SK-N-MC (cell line): ENCODE measurements around the gene FCGR2B.
"Not testable (repeated sequence)": the region's sequence is repeated elsewhere in the genome, so short reads cannot be mapped to it uniquely, and the experiment has no call there.

Source experiments
- DNase-seq: peaks from one replicate; pipeline ENCODE4 v3.0.0-alpha.2; 2011; ENCODE audit warnings: low read depth, low spot score
- H3K27ac ChIP-seq: fragments of 200-600 bp; sonication (generic); 2 replicates; pipeline ENCODE4 v1.5.1; 2016; ENCODE audit warnings: mixed run types
- H3K36me3 ChIP-seq: fragments of 200-600 bp; sonication (generic); 2 replicates; pipeline ENCODE4 v1.6.1; 2017; ENCODE audit warnings: antibody characterized with exemption, low read length, mixed read lengths; ENCODE audit not compliant: insufficient read depth
- H3K4me3 ChIP-seq: fragments of 200-600 bp; sonication (generic); 2 replicates; pipeline ENCODE4 v1.5.1; 2016
- H3K9ac ChIP-seq: fragments of 200-600 bp; sonication (generic); 2 replicates; pipeline ENCODE4 v1.8.0; 2017; ENCODE audit warnings: mixed run types, mixed read lengths; ENCODE audit not compliant: insufficient read length
- H3K9me3 ChIP-seq: fragments of 200-600 bp; sonication (generic); 2 replicates; pipeline ENCODE4 v1.6.1; 2017; ENCODE audit warnings: low read depth, mild to moderate bottlenecking, antibody characterized with exemption, low read length, moderate library complexity, mixed read lengths
- EZH2 ChIP-seq: fragments of 200-600 bp; sonication (generic); IDR thresholded peaks from one replicate; pipeline ENCODE4 v1.6.1; 2017; ENCODE audit warnings: antibody characterized with exemption
- FOXP2 ChIP-seq: optimal IDR thresholded peaks from 2 replicates; pipeline ENCODE3; 2011; ENCODE audit warnings: mild to moderate bottlenecking, moderate library complexity; ENCODE audit not compliant: insufficient read depth; ENCODE audit errors: extremely low read length, control extremely low read depth
- POLR2AphosphoS5 ChIP-seq: IDR thresholded peaks from 2 replicates; pipeline ENCODE4 v1.6.1; 2012; ENCODE audit warnings: mild to moderate bottlenecking, low read depth, low read length, borderline replicate concordance

FCGR2B gene

DNA sequence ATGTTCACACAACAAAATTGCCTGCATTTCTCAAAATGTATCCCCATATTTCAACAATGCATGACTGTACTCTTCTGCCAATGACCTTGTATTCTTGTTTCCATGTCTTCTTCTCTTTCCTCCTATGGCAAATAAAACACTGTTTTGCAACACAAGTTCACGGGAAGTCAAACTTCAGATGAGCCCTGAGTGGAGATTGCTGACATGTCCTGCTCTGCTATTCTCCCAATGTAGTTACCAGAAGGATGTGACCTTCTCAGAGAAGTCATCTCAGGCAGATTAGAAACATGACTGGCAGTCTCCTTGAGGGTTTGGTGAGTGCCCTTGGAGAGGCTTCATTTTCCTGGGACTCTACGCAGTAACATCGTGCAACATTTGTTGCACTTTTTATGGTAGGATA, 15.6 kb downstream of the FCGR2B start:
- DNase-seq = no peak
- no peak for TF ChIP-seq EZH2
- no peak for TF ChIP-seq FOXP2
- no peak for TF ChIP-seq POLR2AphosphoS5
- H3K9me3 ChIP-seq = no peaks in the 10 kb centered on the region

GRCh38 chr1:161681879-161682278, 18.9 kb downstream of the FCGR2B start:
- no peaks in the 10 kb centered on the region for H3K36me3 ChIP-seq
- H3K9ac ChIP-seq = no peak overlapping the region
- no peak for TF ChIP-seq FOXP2
- TF ChIP-seq EZH2 = no peak
- TF ChIP-seq POLR2AphosphoS5 = no peak
- no peaks in the 10 kb centered on the region for H3K9me3 ChIP-seq
- no peak overlapping the region for H3K4me3 ChIP-seq
- DNase-seq = no peak
- H3K27ac ChIP-seq = no peak overlapping the region

More for the DNA sequence above, 15.6 kb downstream of the FCGR2B start:
- Histone ChIP-seq H3K4me3 (no peak overlapping the region), H3K36me3 (no peaks in the 10 kb centered on the region), H3K27ac (no peak overlapping the region), H3K9ac (no peak overlapping the region)

DNA sequence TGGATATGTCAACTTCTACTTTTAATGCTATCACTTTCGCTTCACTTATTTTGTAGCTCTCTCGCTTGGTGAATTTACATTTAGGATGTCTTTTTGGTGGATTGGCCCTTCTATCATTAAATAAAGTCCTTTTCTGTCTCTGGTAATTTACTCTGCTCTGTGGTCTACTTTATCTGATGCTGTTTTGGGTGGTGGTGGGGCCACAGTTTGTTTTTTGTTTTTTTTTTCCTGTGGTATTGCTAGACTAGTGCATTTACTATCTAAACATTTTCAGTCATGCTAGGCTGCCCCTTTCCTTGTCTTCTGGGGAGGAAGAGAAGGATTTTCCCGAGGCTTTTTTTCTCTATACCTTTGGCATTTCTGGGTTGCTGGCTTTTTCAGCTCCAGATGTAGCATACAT, 26.0 kb downstream of the FCGR2B start:
- no peak overlapping the region for H3K4me3 ChIP-seq
- TF ChIP-seq FOXP2 (no peak), EZH2 (no peak), POLR2AphosphoS5 (no peak)
- no peak for DNase-seq
- no peaks in the 10 kb centered on the region for H3K9me3 ChIP-seq
- no peak overlapping the region for H3K27ac ChIP-seq
- no peak overlapping the region for H3K9ac ChIP-seq
- H3K36me3 ChIP-seq = no peaks in the 10 kb centered on the region

DNA sequence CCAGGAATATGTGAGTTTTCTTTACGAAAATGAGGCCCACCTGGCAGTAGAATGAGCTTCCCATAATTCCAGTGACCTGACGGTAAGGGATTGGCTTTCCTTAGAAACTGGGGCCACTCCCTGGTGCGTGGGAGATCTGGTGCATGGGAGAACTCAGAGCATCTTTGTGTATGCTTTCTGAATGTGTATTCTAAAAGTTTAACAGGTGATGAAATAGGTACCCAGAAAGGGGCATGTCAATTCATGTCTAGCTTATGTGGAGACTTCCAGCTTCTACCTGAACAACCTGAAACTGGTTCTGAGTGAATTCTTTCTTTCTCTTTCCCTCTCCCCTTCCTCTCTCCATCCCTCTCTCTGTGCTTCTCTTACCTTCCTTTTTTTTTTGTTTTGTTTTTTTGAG, 28.9 kb downstream of the FCGR2B start:
- DNase-seq = no peak
- Histone ChIP-seq H3K27ac (no peak overlapping the region), H3K4me3 (no peak overlapping the region), H3K9me3 (no peaks in the 10 kb centered on the region), H3K9ac (no peak overlapping the region), H3K36me3 (no peaks in the 10 kb centered on the region)
- no peak for TF ChIP-seq EZH2
- no peak for TF ChIP-seq POLR2AphosphoS5
- no peak for TF ChIP-seq FOXP2

GRCh38 chr1:161693020-161693712, 30.2 kb downstream of the FCGR2B start:
- DNase-seq, H3K9me3 ChIP-seq: not testable (repeated sequence)

GRCh38 chr1:161698302-161698701, 35.4 kb downstream of the FCGR2B start:
- not testable (repeated sequence) for H3K36me3 ChIP-seq, H3K9ac ChIP-seq, H3K9me3 ChIP-seq, H3K27ac ChIP-seq, DNase-seq, H3K4me3 ChIP-seq

More at GRCh38 chr1:161693020-161693712, 30.2 kb downstream of the FCGR2B start:
- H3K9ac ChIP-seq, H3K36me3 ChIP-seq, H3K27ac ChIP-seq, H3K4me3 ChIP-seq: not testable (repeated sequence)

- DNase-seq = no peak
- H3K27ac ChIP-seq = no peak overlapping the region
- H3K4me3 ChIP-seq = no peak overlapping the region
- TF ChIP-seq POLR2AphosphoS5 (no peak), EZH2 (no peak), FOXP2 (no peak)
- no peaks in the 10 kb centered on the region for H3K36me3 ChIP-seq
- H3K9ac ChIP-seq = no peak overlapping the region
- no peaks in the 10 kb centered on the region for H3K9me3 ChIP-seq
Observed at GRCh38 chr1:161702250-161702649, 39.3 kb downstream of the FCGR2B start.

DNA sequence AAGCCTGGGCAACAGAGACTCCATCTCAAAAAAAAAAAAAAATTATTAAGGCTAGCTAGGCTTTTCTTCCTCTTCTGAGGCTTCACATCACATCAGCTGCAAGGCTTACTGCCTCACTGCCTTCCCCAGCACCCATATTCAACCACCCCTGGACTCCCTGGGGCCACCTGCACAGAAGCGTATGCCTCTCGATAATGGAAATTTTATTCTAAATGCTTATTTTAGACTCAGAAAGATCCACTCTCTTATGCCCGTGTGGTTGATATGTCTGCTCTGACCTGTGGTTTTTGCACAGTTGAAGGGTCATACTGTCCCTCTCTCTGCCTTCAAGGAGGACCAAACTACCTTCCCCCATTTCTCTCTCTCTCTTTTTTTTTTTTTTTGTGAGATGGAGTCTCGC, 42.6 kb downstream of the FCGR2B start:
- Histone ChIP-seq H3K36me3 (no peaks in the 10 kb centered on the region), H3K9me3 (no peaks in the 10 kb centered on the region), H3K9ac (no peak overlapping the region), H3K4me3 (no peak overlapping the region), H3K27ac (no peak overlapping the region)
- TF ChIP-seq POLR2AphosphoS5 (no peak), EZH2 (no peak)
- no peak for DNase-seq

DNA sequence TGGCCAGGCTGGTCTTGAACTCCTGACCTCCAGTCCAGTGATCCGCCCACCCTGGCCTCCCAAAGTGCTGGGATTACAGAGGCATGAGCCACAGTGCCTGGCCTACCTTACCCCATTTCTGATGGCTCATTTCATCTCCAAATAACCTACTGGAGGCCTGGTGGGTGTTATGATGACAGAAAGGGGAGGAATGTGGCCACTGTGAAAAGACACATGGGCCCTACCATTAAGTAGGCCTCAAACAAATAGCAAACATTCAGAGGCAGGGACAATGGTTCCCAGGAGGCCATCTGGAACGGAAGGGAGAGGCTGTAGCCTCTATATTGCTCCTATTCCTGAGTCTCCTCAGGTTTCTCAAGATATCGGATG, 43.2 kb downstream of the FCGR2B start:
- Histone ChIP-seq H3K4me3 (no peak overlapping the region), H3K9ac (no peak overlapping the region), H3K9me3 (no peaks in the 10 kb centered on the region), H3K36me3 (no peaks in the 10 kb centered on the region), H3K27ac (no peak overlapping the region)
- no peak for DNase-seq
- TF ChIP-seq FOXP2 (no peak), POLR2AphosphoS5 (no peak), EZH2 (no peak)
